Fibroblast of skin of back (primary cell): ENCODE measurements around the gene SGIP1. TPM values are rescaled to one million over a fixed set of nuclear protein-coding genes. Genes with fewer than 3 reads are reported as not detected.

Experiments
- DNase-seq: peaks from one replicate; pipeline ENCODE4 v3.0.0-alpha.2; 2013
- polyA plus RNA-seq, 2 experiments: library from polyadenylated mRNA; unstranded; fragments of 120-200 nt; gene quantifications; one replicate each; pipeline ENCODE4 v1.2.1, GENCODE V29; 2013; ENCODE audit not compliant: insufficient read length in 2 of 2

Gene SGIP1, protein sequence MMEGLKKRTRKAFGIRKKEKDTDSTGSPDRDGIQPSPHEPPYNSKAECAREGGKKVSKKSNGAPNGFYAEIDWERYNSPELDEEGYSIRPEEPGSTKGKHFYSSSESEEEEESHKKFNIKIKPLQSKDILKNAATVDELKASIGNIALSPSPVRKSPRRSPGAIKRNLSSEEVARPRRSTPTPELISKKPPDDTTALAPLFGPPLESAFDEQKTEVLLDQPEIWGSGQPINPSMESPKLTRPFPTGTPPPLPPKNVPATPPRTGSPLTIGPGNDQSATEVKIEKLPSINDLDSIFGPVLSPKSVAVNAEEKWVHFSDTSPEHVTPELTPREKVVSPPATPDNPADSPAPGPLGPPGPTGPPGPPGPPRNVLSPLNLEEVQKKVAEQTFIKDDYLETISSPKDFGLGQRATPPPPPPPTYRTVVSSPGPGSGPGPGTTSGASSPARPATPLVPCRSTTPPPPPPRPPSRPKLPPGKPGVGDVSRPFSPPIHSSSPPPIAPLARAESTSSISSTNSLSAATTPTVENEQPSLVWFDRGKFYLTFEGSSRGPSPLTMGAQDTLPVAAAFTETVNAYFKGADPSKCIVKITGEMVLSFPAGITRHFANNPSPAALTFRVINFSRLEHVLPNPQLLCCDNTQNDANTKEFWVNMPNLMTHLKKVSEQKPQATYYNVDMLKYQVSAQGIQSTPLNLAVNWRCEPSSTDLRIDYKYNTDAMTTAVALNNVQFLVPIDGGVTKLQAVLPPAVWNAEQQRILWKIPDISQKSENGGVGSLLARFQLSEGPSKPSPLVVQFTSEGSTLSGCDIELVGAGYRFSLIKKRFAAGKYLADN
- 4.7 TPM for polyA plus RNA-seq (2013, experiment 1 of 2; ENCODE audit: insufficient read length)
- polyA plus RNA-seq (2013, experiment 2 of 2; ENCODE audit: insufficient read length) = 4.5 TPM

DNA sequence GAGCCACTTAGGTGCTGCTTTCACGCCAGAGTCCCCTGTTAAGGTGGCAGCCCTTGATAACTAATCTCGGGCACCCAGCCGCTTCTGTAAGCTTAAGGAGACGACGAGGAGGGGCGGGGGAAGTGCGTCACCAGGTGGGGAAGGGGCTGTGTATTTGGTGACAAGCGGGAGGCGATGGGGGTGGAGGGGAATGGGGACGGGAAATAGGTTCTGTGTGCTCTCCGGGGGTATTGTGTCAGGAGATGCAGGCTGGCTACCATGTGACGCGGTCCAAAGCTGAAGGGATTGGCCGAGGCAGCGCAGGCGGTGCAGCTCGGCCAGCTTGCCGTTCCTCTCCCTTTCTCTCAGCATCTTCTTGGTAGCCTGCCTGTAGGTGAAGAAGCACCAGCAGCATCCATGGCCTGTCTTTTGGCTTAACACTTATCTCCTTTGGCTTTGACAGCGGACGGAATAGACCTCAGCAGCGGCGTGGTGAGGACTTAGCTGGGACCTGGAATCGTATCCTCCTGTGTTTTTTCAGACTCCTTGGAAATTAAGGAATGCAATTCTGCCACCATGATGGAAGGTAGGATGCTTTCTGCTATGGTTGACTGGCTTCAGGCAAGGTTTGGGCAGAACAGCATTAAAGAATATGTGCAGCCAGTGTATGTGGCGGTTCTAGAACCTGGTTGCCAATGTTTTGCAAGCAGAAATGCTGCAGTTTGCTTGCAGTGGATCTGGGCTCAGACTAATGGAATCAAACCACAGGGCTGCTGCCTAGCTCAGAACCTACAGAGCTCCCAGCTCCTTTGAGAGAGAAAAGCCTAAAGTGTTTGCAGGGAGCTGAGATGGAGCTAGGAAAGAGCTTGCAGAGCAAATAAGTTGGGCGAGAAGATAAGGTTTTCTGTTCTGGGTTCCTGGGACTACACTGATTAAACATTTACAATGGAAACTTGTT, at the start of gene SGIP1:
Gene SGIP1 (plus strand): TSS at position 350 of the 937 bp plus-strand sequence. CDS start 206 bp downstream, at position 556.
- peak; percentile 56 for DNase-seq

DNA sequence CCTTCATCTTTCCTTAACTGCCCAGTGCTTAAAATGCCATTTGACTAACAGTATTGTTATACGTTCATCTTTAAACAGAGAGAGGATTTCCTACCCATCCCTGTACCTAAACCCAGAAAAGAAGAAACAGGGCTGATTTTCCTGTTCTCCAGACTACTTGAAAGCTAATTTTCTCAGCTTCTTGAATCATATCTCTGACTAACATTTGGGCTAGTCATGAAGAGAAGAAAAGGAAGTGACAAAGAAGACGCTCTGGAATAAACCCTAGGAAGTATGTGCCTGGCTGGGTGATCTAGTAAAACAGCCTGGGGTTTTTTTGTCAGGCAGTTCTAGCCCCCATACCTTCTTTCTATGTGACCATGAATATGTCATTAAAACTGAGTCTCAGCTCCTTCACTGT, 44.8 kb upstream of the SGIP1 start:
- DNase-seq = peak; percentile 75

DNA sequence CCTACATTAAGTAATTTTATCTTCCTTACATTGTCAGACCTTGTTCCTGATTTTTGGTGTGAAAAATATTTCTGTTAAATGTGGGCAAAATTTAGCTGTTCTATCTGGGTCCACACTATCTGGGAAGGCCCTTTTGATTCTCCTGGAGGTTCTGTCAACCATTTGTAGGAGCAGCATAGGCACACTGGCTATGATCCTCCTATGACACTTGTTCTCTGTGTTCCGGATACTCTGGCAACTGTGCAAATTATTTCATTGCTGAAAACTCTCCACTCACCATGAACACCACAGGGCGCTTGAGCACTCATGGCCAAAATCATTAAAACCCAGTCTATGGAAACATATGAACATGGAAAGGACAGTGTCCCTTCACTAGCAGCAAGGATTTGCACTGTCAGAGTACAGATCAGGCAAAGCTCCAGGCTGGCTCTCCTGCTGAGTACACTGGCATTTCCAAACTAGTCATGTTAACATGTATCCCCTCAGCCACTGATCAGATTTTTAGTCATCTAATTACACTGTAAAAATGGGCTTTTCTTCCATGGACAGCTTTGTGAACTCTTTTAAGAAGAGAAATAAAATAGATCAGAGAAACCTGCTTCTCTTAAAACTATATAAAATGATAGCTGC, 43.9 kb upstream of the SGIP1 start:
- DNase-seq = peak; percentile 60

DNA sequence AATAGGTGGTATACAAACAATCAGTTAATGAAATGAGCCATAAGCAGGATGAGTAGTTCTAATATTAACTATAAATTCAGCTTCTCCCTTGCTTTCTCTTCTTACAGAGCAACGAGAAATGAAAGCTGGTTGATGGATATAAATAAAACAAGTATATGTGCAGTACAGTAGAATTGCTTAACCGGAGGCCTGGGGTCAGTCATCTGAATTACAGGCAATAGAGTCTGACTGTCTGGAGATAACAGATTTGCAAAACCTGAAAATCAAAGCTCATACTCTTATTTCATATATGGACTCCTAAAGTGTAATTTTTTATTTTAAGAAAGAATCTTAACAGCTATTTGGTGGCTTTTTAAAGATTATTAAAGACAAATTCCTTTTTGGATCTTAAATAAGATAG, 43.1 kb upstream of the SGIP1 start:
- DNase-seq = no peak

DNA sequence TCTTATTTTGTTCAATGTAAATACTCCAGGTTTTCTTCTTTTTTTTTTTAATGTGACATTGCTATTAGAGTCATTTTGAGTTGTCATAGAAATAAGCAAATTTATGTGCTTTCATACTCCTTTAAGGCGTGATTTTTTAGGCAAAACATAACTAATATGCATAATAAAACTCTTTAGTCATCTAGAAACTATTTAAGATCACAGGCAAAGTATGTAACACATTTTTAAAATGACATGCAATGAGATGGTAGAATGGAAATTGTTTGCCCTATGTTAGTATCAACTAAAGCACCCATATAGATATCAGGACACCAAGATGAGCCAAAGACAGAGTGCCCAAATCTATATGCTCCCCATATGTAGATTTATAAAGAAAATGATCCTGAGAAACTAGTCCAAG, 41.5 kb upstream of the SGIP1 start:
- peak; percentile 72 for DNase-seq

DNA sequence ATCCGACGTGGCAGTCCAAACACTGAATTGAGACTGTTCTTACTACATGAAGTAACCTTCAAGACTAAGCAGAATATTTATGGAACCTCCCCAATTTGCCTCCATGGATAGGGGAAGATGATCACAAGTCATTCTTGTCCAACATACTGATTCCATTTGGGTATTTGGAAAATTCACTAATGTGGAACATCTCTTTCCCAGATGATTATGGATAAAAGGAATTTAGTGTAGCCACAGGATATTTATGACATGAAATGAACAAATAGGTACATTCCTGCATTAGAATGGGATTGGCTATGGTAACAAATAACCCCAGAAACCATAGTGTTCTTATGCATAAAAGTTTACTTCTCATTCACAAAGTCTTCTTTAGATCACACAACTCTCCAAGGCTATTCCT, 40.2 kb upstream of the SGIP1 start:
- peak; percentile 52 for DNase-seq

DNA sequence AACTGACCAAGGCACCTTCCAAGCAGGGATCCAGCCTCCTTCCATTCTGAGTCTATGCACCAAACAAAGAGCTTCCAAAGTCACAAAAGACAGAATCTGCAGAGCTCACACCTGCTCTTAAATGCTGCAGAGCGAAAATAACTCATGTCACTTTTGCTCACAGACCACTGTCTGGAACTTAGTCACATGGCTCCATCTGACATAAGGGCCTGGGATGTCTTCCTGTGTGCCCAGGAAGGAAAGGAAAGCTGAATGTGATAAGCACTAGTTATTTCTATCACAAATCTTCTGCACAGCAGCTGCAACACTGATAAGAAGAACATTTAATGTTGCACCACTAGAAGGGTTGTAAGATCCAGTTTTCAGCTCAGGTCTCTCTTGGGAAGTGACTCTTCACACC, 39.5 kb upstream of the SGIP1 start:
- DNase-seq = no peak

DNA sequence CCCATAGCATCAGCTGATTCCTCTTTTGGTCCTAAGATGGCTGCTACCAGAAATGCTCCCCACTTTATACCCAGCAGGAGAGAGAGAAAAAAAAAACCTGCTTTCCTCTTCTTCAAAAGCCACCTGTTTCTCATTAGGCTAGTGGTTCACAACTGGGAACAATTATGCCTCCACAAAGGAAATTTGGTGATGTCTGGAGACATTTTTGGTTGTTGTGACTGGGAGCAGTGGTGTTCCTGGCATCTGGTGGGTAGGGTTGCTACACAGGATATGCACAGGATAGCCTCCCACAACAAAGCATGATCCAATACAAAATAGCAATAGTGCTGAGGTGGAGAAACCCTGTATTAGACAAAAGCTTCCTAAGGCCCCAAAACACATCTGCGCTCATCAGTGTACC, 38.5 kb upstream of the SGIP1 start:
- peak; percentile 66 for DNase-seq

DNA sequence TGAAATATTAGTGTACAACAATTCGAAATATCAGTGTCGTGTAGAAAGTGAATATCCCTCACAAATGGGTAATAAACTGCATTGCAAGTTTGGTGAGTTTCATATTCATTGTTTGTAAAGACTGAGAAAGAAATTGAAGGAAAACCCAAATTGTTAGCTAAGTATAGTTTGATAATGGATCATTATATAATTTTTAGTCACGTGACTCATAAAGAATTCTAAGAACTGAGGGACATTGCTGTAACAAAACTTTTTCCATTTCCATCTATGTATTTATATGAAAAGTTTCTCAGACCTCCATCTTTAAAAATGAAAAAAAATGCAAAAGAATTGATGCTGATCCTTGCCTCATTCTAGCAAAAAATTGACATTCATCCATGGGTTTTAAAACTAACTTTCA, 36.0 kb upstream of the SGIP1 start:
- no peak for DNase-seq

DNA sequence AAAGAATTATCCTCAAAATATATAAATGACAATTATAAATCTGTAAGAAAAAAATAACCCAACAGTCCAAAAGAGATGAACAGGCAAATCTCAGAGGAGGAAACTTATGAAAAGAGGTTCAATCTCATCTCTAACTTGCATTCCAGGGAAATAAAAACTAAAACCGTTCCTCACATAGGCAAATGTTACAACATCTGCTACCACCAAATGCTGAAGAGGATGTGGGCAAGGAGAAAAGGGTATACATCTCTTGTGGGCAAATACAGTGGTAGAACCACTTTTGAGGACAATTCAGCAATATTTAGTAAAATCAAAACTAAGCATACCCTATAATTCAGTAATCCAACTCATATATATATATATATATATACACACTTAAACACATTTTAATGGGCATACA, 33.7 kb upstream of the SGIP1 start:
- no peak for DNase-seq

DNA sequence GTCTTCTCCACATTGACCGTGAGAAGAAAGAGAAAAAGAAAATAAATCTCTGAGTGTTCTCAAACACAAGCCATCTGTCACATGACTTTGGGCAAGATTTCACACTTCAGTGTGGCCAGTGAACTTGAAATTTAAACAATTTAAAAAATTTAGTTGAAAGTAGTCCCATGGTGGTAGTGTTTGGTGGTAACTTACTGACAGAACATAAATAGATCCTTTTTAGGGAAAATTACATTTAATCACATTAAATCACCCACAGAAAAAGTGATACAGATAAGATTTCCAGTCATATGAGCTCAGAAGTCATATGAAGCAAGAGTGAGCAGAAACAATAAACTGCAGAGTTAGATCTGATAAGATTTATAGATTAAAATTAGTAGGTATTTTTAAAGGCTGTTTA, 31.9 kb upstream of the SGIP1 start:
- no peak for DNase-seq

DNA sequence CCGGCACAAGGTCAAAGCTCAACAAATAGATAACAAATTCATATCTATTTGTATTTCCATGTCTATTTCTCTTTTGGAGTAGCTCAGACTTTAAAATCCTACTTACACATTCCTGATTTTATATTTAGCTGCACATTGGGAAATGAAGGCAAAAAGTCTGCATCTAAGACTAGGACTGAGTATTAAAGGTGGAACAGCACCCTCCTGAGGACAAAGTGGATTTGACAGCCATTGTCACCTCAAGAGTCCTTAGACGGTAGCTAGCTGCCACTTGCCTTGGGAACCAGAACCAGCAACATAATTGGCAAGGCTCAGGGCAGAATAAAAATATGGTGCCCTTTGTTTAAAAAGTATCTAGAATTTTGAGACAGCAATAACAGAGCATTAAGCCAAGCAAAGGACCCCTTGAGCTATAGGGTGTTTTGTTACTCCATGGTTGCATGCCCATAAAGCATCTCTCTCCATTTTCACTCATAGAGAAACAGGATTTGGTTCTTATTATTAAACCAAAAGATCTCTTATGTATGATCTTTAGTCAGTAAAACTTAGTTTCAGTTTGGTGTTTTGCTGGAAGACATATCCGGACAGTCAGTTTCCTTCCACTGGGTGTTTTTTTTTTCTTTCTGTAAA, 30.0 kb upstream of the SGIP1 start:
- peak; percentile 77 for DNase-seq

DNA sequence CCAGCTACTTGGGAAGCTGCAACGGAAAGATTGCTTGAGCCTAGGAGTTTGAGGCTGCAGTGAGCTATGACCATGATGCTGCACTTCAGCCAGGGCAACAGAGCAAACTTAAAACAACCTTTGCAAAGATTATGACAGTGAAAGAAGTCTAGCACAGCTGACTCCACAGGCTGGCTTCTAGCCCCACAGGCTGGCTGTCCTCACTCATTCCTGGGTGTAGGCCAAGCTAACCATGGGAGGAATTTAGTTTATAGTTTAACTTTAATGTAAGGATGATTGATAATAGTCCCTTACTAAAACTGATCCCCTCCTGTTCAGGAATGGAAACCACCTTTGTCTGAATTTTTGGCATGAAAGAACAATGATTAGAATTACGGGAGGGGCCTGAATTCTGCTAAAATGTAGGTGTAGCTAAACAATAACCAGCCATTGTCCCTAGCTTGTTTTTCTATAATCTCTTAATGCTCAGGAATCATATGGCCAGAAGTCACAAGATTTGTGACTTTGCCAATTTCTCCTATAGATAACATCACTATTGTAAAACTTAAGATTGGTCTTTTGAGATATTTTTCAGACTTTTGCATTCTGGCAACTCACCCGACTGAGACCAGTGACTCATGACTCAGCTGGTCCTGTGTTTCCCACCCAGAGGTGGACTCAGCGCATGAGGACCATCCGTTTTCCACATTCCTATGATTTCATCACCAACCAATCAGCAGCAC, 28.1 kb upstream of the SGIP1 start:
- DNase-seq = peak; percentile 75

DNA sequence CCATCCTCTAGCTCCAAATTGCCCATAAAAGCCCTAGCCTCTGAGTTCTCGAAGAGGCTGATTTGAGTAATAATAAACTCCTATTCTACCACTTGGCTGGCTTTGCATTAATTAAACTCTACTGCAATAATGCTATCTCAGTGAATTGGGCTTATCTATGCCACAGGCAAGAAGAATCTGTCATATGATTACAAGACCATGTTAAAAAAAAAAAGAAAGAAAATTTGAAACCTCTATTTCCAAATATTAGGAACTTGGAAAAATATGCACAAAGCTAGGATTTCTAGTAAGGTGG, 27.6 kb upstream of the SGIP1 start:
- no peak for DNase-seq

DNA sequence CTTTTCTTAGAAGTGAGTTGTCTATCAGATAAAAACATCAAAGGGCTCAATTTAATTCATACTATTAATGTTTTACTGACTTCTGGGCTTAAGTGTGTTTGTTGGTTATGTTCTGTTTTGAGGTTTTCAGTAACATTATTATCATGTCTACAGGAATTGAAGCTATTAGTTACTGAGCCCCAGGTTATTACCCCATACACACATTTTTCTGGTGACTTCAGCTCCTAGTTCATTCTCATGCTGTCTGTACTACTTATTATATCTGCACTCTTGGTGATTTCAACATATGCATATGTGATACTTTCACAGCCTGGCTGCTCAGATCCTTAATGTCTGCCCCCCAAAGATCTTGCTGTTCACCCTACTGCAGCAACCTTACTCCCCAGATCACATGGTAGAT, 27.0 kb upstream of the SGIP1 start:
- DNase-seq = no peak

DNA sequence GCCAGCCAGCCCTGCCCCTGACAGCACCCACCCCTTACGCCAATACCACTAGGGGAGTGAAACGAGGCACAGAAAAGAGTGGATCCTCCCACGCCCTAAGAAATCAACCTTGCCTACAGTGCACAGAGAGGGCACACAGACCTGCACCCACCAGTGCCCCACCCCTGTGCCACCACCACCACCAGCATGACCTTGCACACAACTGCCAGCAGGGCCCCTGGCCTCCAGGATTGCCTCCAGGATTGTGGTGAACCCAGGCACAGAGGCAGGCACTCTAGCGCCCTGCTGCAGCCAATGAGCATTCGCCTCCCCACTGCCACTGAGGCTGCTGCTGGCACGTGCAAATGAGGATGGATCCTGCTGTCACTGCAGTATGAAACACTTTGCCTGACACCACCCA, 23.5 kb upstream of the SGIP1 start:
- DNase-seq = no peak

DNA sequence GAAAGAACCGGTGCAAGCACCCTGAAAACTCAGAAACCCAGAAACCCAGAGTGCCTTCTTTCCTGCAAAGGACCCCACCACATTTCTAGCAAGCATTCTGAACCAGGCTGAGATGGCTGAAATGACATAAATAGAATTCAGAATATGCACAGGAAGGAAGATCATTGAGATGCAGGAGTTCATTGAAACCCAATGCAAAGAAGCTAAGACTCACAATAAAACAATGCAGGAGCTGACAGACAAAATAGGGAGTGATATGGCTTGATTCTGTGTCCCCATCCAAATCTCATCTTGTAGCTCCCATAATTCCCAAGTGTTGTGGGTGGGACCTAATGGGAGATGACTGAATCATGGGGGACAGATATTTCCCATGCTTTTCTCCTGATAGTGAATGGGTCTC, 22.8 kb upstream of the SGIP1 start:
- DNase-seq = no peak

DNA sequence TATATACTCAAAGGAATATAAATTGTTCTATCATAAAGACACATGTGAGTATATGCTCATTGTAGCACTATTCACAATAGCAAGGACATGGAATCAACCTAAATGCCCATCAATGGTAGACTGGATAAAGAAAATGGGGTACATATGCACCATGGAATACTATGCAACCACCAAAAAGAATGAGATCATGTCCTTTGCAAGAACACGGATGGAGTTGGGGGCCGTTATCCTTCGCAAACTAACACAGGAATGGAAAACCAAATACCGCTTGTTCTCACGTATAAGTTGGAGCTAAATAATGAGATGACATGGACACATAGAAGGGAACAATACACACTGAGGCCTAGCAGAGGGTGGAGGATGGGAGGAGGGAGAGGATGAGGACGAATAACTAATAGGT, 16.0 kb upstream of the SGIP1 start:
- no peak for DNase-seq

DNA sequence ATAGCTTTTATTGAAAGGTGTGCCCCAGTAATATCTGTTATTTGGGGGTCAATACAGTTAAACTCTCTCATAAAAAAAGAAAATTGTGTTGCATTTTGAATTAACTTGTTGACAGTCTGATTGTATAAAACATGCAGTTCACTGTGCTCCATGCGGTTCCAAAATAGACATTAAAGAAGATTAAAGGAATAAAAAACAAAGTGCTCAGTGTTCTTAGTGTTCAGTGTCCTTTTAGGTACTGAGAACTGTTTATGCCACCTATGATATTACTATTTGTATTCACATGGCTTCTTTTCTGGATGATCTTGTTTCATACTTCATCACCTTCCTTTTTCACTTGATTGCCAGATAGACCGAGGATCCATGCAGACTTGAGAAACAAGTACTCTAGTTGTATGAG, 15.3 kb upstream of the SGIP1 start:
- no peak for DNase-seq

DNA sequence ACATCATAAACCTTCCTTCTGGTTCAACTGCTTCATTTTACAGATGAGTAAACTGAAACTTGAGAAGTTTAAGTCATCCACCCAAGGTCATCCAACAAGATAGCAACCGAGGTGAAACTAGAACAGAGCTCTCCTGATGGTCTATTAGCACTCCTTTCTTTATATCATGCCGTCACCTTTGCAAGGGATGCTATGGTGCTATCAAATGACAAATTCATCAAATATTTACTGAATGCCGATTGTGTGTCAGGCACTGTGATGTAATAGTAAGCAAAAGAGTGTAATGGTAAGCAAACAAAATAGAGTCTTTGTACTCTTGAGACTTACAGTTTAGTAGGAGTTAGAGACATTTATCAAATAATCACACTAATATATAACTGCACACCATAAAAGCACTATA, 14.0 kb upstream of the SGIP1 start:
- no peak for DNase-seq

DNA sequence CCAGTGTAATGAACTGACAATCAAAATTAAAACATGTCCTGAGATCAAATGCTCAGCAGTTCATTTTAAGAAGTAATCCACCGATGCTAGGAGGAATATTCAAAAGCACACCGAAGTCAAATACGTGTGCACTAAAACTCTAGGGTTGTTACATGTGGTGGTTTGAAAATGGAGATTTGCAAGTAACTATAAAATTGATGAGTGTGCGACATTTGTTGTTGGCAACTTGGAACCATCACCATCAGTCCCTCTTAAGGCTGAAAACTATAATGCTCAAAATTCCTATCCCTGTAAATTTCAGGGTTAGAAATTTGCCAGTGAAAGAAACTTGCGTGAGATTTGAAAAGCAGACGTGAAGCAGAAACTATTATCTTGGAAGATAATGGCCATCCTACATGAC, 13.3 kb upstream of the SGIP1 start:
- no peak for DNase-seq
